CD4-positive, alpha-beta T cell treated with Interferon alpha-2 for 1 hour (primary cell): ENCODE measurements around the gene C19orf25.
A peak's percentile ranks its signal among the peaks of the same experiment; 100 is the strongest.
"Not testable (repeated sequence)": the region's sequence is repeated elsewhere in the genome, so short reads cannot be mapped to it uniquely, and the experiment has no call there.

ENCODE experiments used
- DNase-seq, 2 donors: peaks; one replicate each; pipeline ENCODE4 v3.0.0-alpha.2; 2020 to 2022

The C19orf25 gene

DNA sequence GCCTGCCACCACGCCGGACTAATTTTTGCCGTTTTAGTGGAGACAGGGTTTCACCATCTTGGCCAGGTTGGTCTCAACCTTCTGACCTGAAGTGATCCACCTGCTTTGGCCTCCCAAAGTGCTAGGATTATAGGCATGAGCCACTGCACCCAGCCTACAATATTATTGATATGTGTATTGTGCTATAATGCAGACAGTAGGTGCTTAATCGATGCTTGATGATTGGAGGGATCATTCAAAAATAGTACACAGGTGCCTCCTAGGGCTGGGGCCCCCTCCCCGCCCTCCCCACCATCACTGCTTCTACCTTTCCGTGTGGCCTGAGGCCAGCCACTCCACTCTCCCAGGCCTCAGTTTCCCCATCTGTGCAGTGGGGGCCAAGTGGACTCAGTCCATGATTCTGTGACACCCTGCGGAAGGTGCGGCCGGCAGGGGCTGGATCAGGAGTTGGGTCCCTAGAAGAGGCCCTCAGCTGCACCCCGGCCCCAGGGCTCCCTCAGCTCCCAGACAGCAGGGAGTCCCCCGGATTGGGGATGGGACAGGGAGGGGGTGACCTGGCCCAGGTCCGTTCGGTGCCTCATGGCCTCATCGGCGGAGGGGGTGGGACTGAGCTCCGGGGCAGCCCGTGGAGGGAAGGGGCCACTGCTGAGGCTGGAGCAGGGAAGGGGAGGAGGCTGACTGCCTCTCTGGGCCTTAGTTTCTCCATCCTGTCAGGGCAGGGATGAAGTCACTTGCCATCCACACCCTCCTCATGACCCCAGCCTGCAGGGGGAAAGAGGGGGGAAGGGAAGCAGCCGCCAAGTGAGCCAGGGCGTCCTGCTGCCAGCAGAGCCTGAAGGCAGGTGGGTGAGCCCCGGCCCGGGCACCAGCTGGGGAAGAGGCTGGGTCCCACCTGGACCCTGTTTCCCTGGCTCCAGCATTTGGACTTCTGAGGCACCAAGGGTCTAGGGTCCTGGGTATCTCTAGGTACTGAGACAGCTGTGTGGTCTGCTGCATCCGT, 32.6 kb upstream of the C19orf25 start:
- no peak for DNase-seq

DNA sequence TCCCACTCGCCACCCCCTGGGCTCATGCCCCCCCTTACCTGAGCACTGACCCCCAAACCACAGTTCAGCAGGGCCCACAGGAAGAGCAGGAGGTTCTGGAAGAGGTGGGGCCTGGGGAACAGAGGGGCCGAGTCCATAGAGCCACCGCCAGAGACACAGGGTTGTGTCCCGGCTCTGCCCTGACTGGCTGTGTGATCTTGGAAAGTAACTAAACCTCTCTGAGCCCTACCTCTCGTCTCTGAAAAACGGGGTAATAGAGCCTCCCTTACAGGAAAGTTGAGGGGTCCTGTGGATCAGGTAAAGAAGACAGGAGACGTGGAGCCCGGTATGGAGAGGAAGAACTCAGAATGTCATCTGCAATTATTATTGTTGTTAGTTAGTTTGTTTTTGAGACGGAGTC, 31.8 kb upstream of the C19orf25 start:
- DNase-seq, result no peak

- DNase-seq, result no peak
Observed at GRCh38 chr19:1510442-1510806, 31.4 kb upstream of the C19orf25 start.

GRCh38 chr19:1509602-1510441, 30.8 kb upstream of the C19orf25 start:
- DNase-seq, result no peak

GRCh38 chr19:1508507-1508856, 29.5 kb upstream of the C19orf25 start:
- DNase-seq, result no peak

DNA sequence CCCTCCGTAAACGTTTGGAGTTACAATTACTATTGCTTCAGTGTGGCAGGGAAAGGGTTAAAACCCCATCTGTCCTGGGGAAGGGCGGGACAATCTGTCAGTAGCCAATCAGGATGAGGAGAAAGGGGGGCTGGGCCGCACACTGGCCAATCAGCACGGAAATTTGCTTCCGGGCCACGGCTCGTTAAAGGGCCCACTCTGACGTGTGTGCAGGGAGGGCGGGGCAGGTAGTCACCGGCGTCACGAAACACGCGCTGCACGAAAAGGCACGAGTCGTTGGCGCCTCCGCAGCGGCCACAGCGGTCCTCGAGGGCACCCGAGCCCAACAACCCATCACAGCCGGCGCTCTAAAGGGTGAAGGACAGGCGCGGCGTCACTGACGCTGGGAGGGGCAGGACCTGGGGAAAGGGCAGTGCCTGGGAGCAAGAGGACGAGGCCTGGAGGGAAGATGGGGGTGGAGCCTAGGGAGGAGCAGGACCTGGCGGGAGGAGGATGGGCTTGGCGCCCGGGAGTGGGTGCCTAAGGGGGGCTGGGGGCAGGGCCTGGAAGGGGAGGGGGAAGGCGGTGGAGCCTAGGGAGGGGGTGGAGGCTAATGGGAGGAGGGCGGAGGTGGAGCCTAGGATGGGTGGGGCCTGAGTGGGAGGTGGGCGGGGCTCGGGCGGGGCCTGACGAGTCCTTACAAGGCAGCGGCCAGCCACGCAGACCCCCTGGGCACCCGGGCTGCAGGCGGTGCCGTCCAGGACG, 28.9 kb upstream of the C19orf25 start:
- peak; percentile 92 to 95 for DNase-seq

DNA sequence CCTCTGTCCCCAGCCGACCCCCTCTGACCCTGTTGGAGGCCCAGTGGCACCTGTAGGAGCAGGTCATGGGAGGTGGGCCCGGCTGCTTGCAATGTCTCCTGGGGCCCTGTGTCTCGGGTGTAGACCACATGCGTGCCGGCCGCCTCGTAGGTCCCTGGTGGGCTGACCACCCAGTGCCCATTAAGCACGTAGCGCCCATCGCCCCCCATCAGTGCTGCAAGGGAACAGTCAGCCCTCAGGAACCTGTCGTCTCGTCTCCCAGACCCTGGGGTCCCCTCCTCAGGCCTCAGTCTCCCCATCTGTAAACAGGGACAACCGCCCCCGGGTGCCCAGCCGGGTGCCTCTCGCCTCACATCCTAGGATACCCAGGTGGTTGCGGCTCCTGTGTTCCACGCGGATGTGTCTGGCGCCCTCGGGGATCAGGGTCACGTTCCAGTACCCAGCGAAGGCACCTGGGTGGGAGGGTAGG, 28.2 kb upstream of the C19orf25 start:
- DNase-seq, result no peak

DNA sequence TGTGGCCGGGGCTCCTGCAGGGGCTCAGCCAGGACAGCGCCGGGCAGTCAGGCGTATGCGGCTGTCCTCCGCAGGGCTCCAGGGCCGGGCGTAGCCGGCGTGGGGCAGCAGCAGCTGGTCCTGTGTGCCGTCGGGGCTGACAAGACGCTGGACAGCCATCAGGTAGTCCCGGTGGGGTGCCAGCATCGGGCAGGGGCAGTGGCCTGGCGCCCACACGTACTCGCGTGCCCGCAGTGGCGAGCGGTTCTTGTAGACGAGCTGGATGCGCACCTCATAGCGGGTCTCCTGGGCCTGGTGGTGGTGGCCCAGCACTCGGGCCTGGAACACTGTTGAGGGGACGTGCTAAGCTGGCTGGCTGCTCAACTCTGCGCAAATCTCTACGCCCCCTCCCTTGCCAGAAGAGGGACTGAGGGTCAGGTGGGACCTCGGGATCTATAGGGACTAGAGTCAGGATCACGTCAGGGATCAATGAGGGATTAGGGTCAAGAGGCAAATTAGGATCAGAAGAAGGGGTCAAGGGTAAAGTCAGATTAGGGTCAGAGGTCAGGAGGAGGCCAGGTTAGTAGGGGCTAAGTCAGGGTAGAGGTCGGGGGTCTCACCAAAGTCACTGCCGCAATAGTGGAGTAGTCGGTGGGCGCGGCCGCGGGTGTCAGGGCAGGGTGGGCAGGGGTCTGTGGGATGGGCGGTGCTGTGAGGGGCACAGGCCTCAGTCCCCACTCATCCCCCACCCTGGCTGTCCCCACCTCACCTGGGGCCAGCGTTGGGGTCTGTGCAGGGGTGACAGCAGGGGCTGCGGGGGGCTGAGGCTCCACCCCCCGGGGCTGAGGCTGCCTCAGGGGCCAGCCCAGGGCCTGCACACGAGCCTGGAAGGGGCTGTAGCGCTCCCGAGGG, 27.2 kb upstream of the C19orf25 start:
- DNase-seq, result no peak

GRCh38 chr19:1505012-1505411, 26.0 kb upstream of the C19orf25 start:
- no peak for DNase-seq

- no peak for DNase-seq
Observed at GRCh38 chr19:1503925-1504773, 25.1 kb upstream of the C19orf25 start.

- peak; percentile 49 to 69 for DNase-seq
Observed at GRCh38 chr19:1503089-1503924, 24.3 kb upstream of the C19orf25 start.

GRCh38 chr19:1502433-1503088, 23.5 kb upstream of the C19orf25 start:
- no peak for DNase-seq

DNA sequence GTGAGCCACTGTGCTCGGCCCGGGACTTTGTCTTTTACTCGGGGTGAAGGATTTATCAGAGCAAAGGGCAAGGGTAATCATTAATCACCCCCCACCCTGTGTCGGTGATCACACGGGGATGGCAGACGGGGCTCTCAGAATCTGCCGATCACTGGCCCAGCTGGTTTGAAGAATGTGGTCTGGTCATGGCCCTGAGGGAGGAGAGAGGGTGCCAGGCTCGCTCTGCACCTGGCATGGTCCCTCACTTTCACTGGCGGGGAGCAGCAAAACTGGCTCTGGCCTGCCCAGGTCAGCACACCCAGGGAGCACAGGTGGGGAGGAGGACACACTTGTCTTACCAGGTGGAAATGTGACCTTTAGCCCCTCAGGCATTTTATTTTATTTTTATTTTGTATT, 22.2 kb upstream of the C19orf25 start:
- no peak for DNase-seq

DNA sequence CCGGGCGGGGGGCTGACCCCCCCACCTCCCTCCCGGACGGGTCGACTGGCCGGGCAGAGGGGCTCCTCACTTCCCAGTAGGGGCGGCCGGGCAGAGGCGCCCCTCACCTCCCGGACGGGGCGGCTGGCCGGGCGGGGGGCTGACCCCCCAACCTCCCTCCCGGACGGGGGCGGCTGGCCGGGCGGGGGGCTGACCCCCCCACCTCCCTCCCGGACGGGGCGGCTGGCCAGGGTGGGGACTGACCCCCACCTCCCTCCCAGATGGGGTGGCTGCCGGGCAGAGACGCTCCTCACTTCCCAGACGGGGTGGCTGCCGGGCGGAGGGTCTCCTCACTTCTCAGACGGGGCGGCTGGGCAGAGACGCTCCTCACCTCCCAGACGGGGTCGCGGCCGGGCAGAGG, 20.2 kb upstream of the C19orf25 start:
- not testable (repeated sequence) for DNase-seq

GRCh38 chr19:1497578-1498235, 18.7 kb upstream of the C19orf25 start:
- no peak for DNase-seq

GRCh38 chr19:1496714-1497577, 17.9 kb upstream of the C19orf25 start:
- DNase-seq, result no peak

DNA sequence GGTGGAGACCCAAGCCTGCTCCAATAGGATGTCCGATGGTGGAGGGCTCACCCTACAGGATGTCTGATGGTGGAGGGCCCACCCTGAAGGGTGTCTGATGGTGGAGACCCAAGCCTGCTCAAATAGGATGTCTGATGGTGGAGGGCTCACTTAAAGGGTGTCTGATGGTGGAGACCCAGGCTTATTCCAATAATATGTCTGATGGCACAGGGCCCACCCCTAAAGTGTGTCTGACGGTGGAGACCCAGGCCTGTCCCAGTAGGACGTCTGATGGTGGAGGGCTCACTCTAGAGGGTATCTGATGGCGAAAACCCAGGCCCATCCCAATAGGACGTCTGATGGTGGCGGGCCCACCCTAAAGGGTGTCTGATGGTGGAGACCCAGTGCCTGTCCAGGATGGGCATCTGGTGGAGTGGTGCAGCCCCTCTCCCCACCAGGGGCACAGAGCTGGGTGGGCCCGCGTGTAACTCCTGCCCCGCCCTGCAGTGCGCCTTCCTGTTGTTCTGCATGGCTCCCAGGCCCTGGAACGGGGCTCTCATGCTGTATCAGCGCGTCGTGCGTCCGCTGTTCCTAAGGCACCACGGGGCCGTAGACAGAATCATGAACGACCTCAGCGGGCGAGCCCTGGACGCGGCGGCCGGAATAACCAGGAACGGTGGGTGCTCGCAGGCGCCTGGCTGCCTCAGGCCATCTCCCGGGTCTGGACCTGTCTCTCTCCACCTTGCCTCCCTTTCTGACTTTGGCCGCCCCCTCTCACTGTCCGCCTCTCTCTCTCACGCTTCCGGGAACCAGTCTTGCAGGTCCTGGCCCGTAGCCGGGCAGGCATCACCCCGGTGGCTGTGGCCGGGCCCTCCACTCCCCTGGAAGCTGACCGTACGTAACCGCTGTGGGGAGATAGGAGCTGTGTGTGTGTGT, 17.0 kb upstream of the C19orf25 start:
- DNase-seq, result no peak
